T47D (cell line): ENCODE measurements around the gene UBE2G1.
A peak's percentile ranks its signal among the peaks of the same experiment; 100 is the strongest.
"Not testable (repeated sequence)": the region's sequence is repeated elsewhere in the genome, so short reads cannot be mapped to it uniquely, and the experiment has no call there.

ENCODE experiments used
- DNase-seq, 2 experiments: peaks; one replicate each; pipeline versions ENCODE4 v3.0.0 to v3.0.0-alpha.2; 2011 to 2012; ENCODE audit warnings: low read depth in 1 of 2, low spot score in 1 of 2
- JUND ChIP-seq: IDR thresholded peaks from 2 replicates; pipeline ENCODE4 v1.6.1; 2012; ENCODE audit warnings: low read depth
- in situ Hi-C: cut with HindIII; loops from 2 replicates; pipeline ENCODE4 v1.10.0; 2016; ENCODE audit warnings: low sequenced_read_pairs, low pct_unique_long_range_greater_than_20kb

The UBE2G1 gene

GRCh38 chr17:4365628-4366326 lies 698 bp downstream of the UBE2G1 start:
- in situ Hi-C loops = no loop called here

DNA sequence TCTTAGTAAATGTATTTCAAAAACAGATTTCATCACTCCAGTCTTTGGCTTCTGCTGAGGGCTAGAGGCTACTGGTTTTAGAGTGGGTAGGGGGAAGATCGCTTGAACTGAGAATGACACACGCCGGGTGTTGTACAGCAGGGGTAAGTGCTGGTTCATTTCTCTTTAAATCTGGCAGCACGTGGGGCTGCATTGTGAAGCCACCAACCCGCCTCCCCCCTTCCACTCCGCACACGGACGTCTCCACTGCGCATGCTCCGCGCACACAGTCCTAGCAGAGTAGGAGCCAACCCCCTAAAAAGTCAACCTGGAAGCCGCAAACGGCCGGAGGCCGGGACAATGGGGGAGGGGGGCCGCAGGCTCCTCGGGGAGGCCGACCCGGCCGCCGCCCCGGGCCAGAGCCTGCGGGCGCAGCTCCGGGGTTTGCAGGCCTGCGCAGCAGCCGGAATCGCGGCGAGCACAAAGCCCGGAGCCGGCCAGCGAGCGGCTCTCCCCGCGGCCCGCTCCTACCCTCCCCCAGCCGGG lies 1.3 kb downstream of the UBE2G1 start:
- peak; percentile 85 to 95 for DNase-seq
- no peak for TF ChIP-seq JUND
- in situ Hi-C loops = no loop called here

More at GRCh38 chr17:4365628-4366326, 698 bp downstream of the UBE2G1 start:
- no peak for DNase-seq
- no peak for TF ChIP-seq JUND

GRCh38 chr17:4364622-4365041 lies 1.8 kb downstream of the UBE2G1 start:
- no peak for DNase-seq
- no peak for TF ChIP-seq JUND
- in situ Hi-C loops = no loop called here

GRCh38 chr17:4362141-4362540 lies 4.3 kb downstream of the UBE2G1 start:
- TF ChIP-seq JUND = no peak
- in situ Hi-C loops = no loop called here
- DNase-seq = peak in 1 of 2 experiments; percentile 53

DNA sequence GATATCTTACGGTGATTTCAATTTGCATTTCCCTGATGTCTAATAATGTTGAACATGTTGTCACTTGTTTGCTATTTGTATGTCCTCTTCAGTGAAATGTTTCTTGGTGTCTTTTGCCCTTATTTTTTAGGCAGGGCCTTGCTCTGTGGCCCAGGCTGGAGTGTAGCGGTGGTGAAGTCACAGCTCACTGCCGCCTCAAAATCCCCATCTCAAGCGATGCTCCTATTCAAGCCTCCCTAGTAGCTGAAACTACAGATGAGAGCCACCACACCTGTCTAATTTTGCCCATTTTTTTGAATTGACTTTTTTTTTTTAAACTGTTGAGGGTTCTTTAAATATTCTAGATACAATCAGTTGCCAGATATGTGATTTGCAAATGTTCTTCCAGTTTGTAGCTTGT lies 8.3 kb downstream of the UBE2G1 start:
- in situ Hi-C loops = no loop called here

DNA sequence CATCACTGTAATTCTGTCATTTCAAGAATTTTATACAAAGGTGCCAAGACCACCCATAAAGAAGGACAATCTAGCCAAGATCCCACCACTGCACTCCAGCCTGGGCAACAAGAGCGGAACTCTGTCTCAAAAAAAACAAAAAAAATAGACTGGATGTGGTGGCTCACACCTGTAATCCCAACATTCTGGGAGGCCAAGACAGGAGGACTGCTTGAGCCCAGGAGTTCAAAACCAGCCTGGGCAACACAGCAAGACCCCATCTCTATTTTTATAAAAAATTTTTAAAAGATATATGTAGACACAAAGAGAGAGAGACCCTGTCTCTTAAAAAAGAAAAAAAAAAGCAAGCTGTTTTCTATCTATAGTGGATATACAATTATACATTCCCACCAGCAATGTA lies 8.8 kb downstream of the UBE2G1 start:
- in situ Hi-C loops = no loop called here
- DNase-seq = no peak
- TF ChIP-seq JUND = no peak

More for the DNA sequence above, 8.3 kb downstream of the UBE2G1 start:
- no peak for TF ChIP-seq JUND
- DNase-seq = no peak

DNA sequence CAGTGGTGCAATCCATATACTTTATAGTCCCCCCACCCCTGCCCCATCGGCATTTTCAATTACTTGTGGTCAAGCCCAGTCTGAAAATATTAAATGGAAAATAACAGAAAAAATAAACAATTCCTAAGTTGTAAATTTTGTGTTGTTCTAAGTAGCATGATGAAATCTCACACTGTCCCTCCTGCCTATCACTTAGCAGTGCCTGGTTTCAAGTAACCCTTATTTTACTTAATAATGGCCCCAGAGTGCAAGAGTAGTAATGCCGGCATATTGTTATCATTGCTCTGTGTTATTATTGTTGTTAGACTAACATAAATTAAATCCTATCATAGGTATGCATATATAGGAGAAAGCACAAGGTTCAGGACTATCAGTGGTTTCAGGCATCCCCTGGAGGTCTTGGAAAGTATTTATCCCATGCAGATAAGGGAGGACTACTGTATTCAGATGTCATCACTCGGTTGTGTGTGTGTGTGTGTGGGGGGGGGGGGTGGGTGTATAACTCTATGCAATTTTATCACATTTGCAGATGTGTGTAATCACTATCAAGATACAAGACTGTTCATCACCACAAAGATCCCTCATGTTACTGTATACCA lies 9.3 kb downstream of the UBE2G1 start:
- in situ Hi-C loops = no loop called here

DNA sequence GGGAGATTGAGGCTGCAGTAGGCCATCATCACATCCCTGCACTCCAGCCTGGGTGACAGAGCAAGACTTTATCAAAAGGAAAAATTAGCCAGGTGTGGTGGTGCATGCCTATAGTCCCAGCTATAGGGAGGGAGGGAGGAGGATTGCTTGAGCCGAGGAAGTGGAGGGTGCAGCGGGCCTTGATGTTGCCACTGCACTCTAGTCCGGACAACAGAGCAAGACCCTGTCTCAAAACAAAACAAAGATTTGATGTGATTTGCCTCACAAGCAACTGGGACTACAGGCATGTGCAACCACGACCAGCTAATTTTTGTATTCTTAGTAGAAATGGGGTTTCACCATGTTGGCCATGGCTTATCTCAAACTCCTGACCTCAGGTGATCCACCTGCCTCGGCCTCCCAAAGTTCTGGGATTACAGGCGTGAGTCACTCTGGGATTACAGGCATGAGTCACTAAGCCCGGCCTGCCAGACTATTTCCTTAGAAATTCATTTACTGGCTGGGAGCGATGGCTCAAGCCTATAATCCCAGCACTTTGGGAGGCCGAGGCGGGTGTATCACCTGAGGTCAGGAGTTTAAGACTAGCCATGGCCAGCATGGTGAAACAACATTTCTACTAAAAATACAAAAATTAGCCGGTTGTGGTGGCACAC lies 11.5 kb downstream of the UBE2G1 start:
- no peak for DNase-seq
- no peak for TF ChIP-seq JUND
- in situ Hi-C loops = no loop called here

More for the DNA sequence above, 9.3 kb downstream of the UBE2G1 start:
- DNase-seq = no peak
- TF ChIP-seq JUND = no peak

DNA sequence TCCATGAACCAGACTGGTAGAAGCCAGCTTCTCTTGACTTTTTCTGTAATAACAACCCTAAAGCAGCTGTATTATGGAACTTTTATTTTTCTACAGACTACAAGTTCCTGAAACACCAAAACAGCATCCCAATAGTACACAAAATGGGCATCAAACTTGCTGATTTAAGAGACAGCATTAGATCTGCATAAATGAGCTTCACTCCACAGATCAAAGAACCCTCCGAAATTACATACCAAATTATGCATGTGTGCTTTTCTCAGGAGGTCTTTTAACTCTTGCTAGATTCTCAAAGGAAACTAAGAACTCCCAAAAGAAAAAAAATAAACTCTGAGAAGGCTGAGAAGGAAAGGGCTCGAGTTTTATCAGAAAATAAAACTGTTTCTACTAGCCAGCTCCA lies 12.3 kb downstream of the UBE2G1 start:
- in situ Hi-C loops = no loop called here
- DNase-seq = no peak
- no peak for TF ChIP-seq JUND

DNA sequence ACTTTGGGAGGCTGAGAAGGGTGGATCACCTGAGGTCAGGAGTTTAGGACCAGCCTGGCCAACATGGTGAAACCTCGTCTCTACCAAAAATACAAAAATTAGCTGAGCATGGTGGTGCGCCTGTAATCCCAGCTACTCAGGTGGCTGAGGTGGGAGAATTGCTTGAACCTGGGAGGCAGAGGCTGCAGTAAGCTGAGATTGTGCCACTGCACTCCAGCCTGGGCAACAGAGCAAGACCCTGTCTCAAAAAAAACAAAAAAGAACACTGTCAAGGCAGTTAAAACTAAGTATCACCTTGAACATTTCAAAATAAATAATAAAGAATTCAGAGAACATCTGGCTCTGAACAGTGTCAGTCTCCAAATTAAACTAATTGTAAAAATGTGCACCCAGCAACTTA lies 16.3 kb downstream of the UBE2G1 start:
- DNase-seq, in situ Hi-C loops: not testable (repeated sequence)

- no peak for DNase-seq
- in situ Hi-C loops = no loop called here
- no peak for TF ChIP-seq JUND
These were observed 20.8 kb downstream of the UBE2G1 start for GRCh38 chr17:4345581-4346252.

DNA sequence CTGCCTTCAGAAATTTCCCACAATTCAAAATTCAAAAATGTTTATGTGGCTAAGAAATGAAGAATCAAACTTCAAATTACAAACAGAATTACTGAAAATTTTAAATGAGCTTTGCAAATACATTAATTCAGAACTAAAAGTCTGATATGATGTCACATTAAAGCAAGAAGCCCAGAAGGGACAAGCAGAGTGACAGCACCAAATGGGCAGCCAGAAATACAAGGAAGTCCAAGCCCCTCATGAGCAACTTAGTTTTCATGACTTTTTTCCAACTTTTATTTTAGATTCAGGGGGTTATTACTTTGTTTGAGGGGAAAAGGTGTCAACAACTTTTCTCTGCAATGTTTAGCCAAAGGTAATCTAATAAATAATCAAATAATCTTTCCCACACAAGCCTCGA lies 21.5 kb downstream of the UBE2G1 start:
- in situ Hi-C loops = no loop called here

More for the DNA sequence above, 21.5 kb downstream of the UBE2G1 start:
- no peak for DNase-seq
- no peak for TF ChIP-seq JUND
